ENCODE data around the gene HEPHL1.

DNA sequence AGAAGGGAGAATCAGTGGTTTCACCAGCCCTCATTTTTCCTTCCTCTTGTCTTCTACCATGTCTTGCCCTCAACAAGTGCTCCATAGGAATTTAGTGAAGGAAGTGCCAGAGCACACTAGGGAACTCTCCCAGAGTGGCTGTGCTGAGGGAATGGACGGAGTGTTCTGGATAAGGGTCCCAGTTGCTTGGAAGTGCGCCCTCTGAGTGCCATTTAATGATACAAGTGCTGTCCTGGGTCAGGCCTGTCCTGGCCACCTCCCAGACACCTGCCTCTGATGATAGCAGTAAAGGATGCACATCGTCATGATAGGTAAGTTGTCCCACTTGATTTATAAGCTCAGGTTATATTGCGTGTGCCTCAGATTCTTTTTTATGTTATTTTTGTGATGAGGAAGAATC, 112.6 kb downstream of the HEPHL1 start:
- TF ChIP-seq POLR2A (IDR thresholded peaks at IDR 0.05; ENCODE audit: low read length): no peak
- no peak for TF ChIP-seq GATA1 (IDR thresholded peaks at IDR 0.05; ENCODE audit: low read depth, low read length)

Measured in erythroblast (primary cell).